ENCODE measurements around the gene CCDC9. TPM values are rescaled to one million over a fixed set of nuclear protein-coding genes. Genes with fewer than 3 reads are reported as not detected.

CCDC9 gene
- total and polyA plus RNA-seq, 2 experiments from 2014 or later = 14.5 to 15.0 TPM

- H3K4me3 Mint-ChIP-seq = no peak overlapping the region
Observed at GRCh38 chr19:47312366-47313006, 56.2 kb downstream of the CCDC9 start.

More at GRCh38 chr19:47312366-47313006, 56.2 kb downstream of the CCDC9 start:
- Histone ChIP-seq H3K36me3 (ENCODE audit: insufficient read depth) (no peaks in the 10 kb centered on the region), H3K27me3 (ENCODE audit: insufficient read depth) (no peaks in the 10 kb centered on the region), H2AFZ (no peak overlapping the region), H3K4me1 (ENCODE audit: insufficient read depth) (no peaks in the 10 kb centered on the region), H3K27ac (ENCODE audit: low read depth) (no peak overlapping the region), H4K20me1 (replicated peaks; ENCODE audit: insufficient read depth) (no peaks in the 10 kb centered on the region), H3K4me2 (no peak overlapping the region), H3K79me2 (replicated peaks; ENCODE audit: insufficient read depth) (no peaks in the 10 kb centered on the region), H3K9me2 (ENCODE audit: insufficient read depth) (no peaks in the 10 kb centered on the region), H3K4me3 (no peak overlapping the region), H3F3A (replicated peaks; ENCODE audit: low read depth) (no peaks in the 10 kb centered on the region)
- H3K4me1 Mint-ChIP-seq = no peaks in the 10 kb centered on the region
- H3K9me3 Mint-ChIP-seq = peaks cover 3% of the 10 kb centered on the region; the same call in 1 of the 3 replicates
- no peaks in the 10 kb centered on the region for H3K36me3 Mint-ChIP-seq (ENCODE audit: low read depth)
- DNase-seq (ENCODE audit: low spot score) (no peak), ATAC-seq (no peak)
- H3K27ac Mint-ChIP-seq = no peak overlapping the region
- peaks cover 7% of the 10 kb centered on the region for H3K27me3 Mint-ChIP-seq (ENCODE audit: insufficient read depth, low read depth, poor library complexity)
- TF ChIP-seq CTCF (conservative IDR thresholded peaks at IDR 0.05; ENCODE audit: low read depth in 2 of 2) (no peak), ZNF331 (CRISPR knock-in tag; IDR thresholded peaks at IDR 0.05; ENCODE audit: low read depth) (no peak), ZNF462 (CRISPR knock-in tag; IDR thresholded peaks at IDR 0.05) (no peak), ZNF114 (CRISPR knock-in tag; IDR thresholded peaks at IDR 0.05) (no peak), JUNB (IDR thresholded peaks at IDR 0.05; ENCODE audit: unreplicated experiment) (no peak), ETS1 (IDR thresholded peaks at IDR 0.05) (no peak), POLR2AphosphoS5 (IDR thresholded peaks at IDR 0.05; ENCODE audit: low read depth) (no peak), EZH2 (IDR thresholded peaks at IDR 0.05; ENCODE audit: low read depth, unreplicated experiment) (no peak), REST (IDR thresholded peaks at IDR 0.05; ENCODE audit: unreplicated experiment) (no peak), NANOG (IDR thresholded peaks at IDR 0.05; ENCODE audit: borderline replicate concordance) (no peak), STAT1 (IDR thresholded peaks at IDR 0.05; ENCODE audit: unreplicated experiment) (no peak), CREB1 (CRISPR knock-in tag; IDR thresholded peaks at IDR 0.05; ENCODE audit: low read depth) (no peak), EZH2phosphoT487 (IDR thresholded peaks at IDR 0.05; ENCODE audit: unreplicated experiment) (no peak)

All from GM23338 (cell line).